Transverse colon (tissue), 4 donors: ENCODE results near the gene AGPAT1.
"Not testable (repeated sequence)": the region's sequence is repeated elsewhere in the genome, so short reads cannot be mapped to it uniquely, and the experiment has no call there.

Experiments
- EP300 ChIP-seq: sonication (generic); formaldehyde crosslinking; IDR thresholded peaks from one replicate; pipeline ENCODE4 v1.6.1; 2017; ENCODE audit warnings: antibody characterized with exemption, low read depth
- POLR2A ChIP-seq: fragments of 450-650 bp; IDR thresholded peaks from one replicate; pipeline ENCODE4 v1.6.1; 2016; ENCODE audit warnings: antibody characterized with exemption, mild to moderate bottlenecking, moderate library complexity
- POLR2AphosphoS5 ChIP-seq, 3 donors: sonication (generic); formaldehyde crosslinking; IDR thresholded peaks; one replicate each; pipeline ENCODE4 v1.6.1; 2016; ENCODE audit warnings: antibody characterized with exemption in 3 of 3
- TF ChIP-seq, protein P1 (sequence below), 5 experiments: fragments of 200-600 bp in 3 of 5; fragments of 450-650 bp in 2 of 5; sonication (generic) in 3 of 5; IDR thresholded peaks; 1 replicate in 2 of 5; 2 replicates in 3 of 5; pipeline ENCODE4 v1.5.1; 2016 to 2017; ENCODE audit warnings: antibody characterized with exemption in 5 of 5, inconsistent platforms in 3 of 5, mild to moderate bottlenecking in 2 of 5, moderate library complexity in 1 of 5

DNA sequence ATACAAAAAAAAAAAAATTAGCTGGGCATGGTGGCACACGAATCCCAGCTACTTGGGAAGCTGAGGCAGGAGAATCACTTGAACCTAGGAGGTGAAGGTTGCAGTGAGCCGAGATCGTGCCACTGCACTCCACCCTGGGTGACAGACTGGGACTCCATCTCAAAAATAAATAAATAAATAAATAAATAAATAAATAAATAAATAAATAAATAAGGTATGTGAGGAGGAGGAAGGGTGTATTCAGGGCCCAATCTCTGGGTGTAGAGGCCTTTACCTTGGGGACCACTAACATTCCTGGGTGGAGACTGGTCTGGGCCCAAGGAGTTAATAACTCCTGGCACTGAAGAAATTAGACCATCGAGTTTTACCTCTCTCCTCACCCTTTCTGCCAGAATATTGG, 35.5 kb upstream of the AGPAT1 start:
- TF ChIP-seq, protein P1, sequence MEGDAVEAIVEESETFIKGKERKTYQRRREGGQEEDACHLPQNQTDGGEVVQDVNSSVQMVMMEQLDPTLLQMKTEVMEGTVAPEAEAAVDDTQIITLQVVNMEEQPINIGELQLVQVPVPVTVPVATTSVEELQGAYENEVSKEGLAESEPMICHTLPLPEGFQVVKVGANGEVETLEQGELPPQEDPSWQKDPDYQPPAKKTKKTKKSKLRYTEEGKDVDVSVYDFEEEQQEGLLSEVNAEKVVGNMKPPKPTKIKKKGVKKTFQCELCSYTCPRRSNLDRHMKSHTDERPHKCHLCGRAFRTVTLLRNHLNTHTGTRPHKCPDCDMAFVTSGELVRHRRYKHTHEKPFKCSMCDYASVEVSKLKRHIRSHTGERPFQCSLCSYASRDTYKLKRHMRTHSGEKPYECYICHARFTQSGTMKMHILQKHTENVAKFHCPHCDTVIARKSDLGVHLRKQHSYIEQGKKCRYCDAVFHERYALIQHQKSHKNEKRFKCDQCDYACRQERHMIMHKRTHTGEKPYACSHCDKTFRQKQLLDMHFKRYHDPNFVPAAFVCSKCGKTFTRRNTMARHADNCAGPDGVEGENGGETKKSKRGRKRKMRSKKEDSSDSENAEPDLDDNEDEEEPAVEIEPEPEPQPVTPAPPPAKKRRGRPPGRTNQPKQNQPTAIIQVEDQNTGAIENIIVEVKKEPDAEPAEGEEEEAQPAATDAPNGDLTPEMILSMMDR (IDR thresholded peaks at IDR 0.05), result not testable (repeated sequence)
- not testable (repeated sequence) for TF ChIP-seq POLR2A; POLR2AphosphoS5 (IDR thresholded peaks at IDR 0.05); EP300
